ENCODE data around the gene NSUN6. TPM values are rescaled to one million over a fixed set of nuclear protein-coding genes. Genes with fewer than 3 reads are reported as not detected.

Gene NSUN6
- total RNA-seq, 5 donors from 2014 or later (not counting 1 experiment from before 2014, with no cell fraction given): 24.6 to 34.5 (median 32.4) TPM

DNA sequence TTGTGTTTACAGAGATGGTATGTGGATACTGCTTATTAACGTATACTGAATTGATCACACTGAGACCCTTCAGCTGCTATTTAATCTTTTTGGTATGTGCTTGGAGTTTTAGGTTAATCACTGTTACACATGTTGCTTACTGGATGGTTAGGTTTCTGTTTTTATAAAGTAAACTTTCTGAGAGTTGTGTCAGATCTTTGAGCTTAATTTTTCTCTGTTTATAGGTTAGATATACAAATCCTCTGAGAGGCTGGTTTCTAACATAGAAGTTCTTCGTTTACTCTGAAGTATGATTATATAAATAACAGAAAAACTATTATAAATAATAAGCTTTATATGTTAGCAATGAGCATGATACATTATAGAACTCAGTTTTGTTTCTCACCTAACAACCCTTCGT is 123.1 kb downstream of the NSUN6 start:
- no peaks in the 10 kb centered on the region for H3K36me3 ChIP-seq (ENCODE audit: control insufficient read depth in 2 of 2, extremely low read depth in 1 of 2, insufficient read depth in 1 of 2, low read length in 1 of 2)
- H3K36me3 Mint-ChIP-seq: peaks cover 28% of the 10 kb centered on the region
- H3K4me3 ChIP-seq (ENCODE audit: control insufficient read depth in 1 of 2, extremely low read depth in 1 of 2, low read length in 1 of 2): no peak overlapping the region
- no peaks in the 10 kb centered on the region for H3K4me1 Mint-ChIP-seq
- ChIA-PET CTCF (no interaction called here), POLR2A (no interaction called here)
- H3K27me3 Mint-ChIP-seq: no peaks in the 10 kb centered on the region
- no peak overlapping the region for H3K27ac ChIP-seq (ENCODE audit: low read length)
- DNase-seq: no peak
- no peak overlapping the region for H3K4me3 Mint-ChIP-seq
- WGBS (ENCODE audit: insufficient coverage): no CpG with 5 or more reads among the region's 3 CpGs
- H3K9me3 ChIP-seq: no peaks in the 10 kb centered on the region
- no peak for ATAC-seq (replicated peaks in 1 of 4)
- H3K27me3 ChIP-seq (replicated peaks in 1 of 2; ENCODE audit: control insufficient read depth in 2 of 2, extremely low read depth in 1 of 2, insufficient read depth in 2 of 2, low read length in 1 of 2): no peaks in the 10 kb centered on the region
- no peaks in the 10 kb centered on the region for H3K4me1 ChIP-seq (ENCODE audit: control insufficient read depth in 1 of 2, extremely low read depth in 1 of 2, insufficient read depth in 2 of 2, low read length in 2 of 2)
- H3K27ac Mint-ChIP-seq: no peak overlapping the region
- H3K9me3 Mint-ChIP-seq: peaks cover 3 to 12% (median 6%) of the 10 kb centered on the region in 3 donors

DNA sequence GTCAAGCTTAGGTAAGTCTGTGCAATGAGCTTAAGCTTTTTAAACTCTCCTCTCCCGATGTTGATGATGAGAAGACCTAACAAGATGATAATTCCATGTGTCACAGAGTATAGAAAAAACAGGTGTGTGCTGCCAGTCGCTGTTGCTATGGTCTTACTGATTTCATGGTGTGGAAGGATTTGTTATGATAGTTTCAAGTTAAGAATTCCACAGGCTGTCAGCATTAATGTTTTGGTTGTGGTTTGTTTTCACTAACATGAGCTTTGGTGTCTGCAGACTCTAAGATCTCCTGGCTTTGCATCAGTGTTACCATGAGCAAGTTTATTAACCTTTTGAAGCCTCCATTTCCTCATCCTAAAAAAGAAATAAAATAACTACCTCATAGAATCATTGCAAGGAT is 123.7 kb downstream of the NSUN6 start:
- no peak for ATAC-seq (replicated peaks in 1 of 4)
- DNase-seq: no peak
- Histone ChIP-seq H3K9me3 (no peaks in the 10 kb centered on the region), H3K36me3 (ENCODE audit: control insufficient read depth in 2 of 2, extremely low read depth in 1 of 2, insufficient read depth in 1 of 2, low read length in 1 of 2) (no peaks in the 10 kb centered on the region), H3K27ac (ENCODE audit: low read length) (no peak overlapping the region), H3K27me3 (replicated peaks in 1 of 2; ENCODE audit: control insufficient read depth in 2 of 2, extremely low read depth in 1 of 2, insufficient read depth in 2 of 2, low read length in 1 of 2) (no peaks in the 10 kb centered on the region), H3K4me3 (ENCODE audit: control insufficient read depth in 1 of 2, extremely low read depth in 1 of 2, low read length in 1 of 2) (no peak overlapping the region), H3K4me1 (ENCODE audit: control insufficient read depth in 1 of 2, extremely low read depth in 1 of 2, insufficient read depth in 2 of 2, low read length in 2 of 2) (no peaks in the 10 kb centered on the region)
- H3K27me3 Mint-ChIP-seq: no peaks in the 10 kb centered on the region
- 94% methylated on average over 2 of the region's 2 CpGs for WGBS (ENCODE audit: insufficient coverage)
- no peak overlapping the region for H3K27ac Mint-ChIP-seq
- no peak overlapping the region for H3K4me3 Mint-ChIP-seq
- H3K4me1 Mint-ChIP-seq: no peaks in the 10 kb centered on the region
- peaks cover 25% of the 10 kb centered on the region for H3K36me3 Mint-ChIP-seq
- ChIA-PET POLR2A (no interaction called here), CTCF (no interaction called here)
- peaks cover 3 to 12% (median 6%) of the 10 kb centered on the region in 3 donors for H3K9me3 Mint-ChIP-seq

DNA sequence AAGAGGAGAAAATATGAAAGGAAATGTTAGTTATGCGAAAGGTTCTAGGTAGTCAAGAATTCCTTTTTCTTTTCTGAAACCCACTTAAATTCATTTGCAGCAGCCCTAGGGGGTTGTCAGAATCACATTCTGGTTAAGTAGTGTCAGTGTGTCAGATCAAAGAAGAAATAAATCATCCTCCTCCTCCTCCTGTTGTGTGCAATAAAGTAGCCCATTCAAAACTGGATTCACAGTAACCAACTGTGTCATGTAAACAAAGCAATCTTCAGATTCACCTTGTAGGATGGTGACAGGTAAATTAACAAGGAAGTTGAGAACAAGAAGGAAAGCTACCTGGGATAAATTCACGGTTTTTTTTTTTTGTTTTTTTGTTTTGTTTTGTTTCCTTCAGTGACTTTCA is 127.5 kb downstream of the NSUN6 start:
- H3K27ac ChIP-seq (ENCODE audit: low read length): no peak overlapping the region
- H3K36me3 ChIP-seq (ENCODE audit: control insufficient read depth in 2 of 2, extremely low read depth in 1 of 2, insufficient read depth in 1 of 2, low read length in 1 of 2): no peaks in the 10 kb centered on the region
- no peak overlapping the region for H3K4me3 Mint-ChIP-seq
- H3K27ac Mint-ChIP-seq: no peak overlapping the region
- H3K4me1 Mint-ChIP-seq: no peaks in the 10 kb centered on the region
- CTCF ChIA-PET: no interaction called here
- no peaks in the 10 kb centered on the region for H3K4me1 ChIP-seq (ENCODE audit: control insufficient read depth in 1 of 2, extremely low read depth in 1 of 2, insufficient read depth in 2 of 2, low read length in 2 of 2)
- ATAC-seq (replicated peaks in 1 of 4) (no peak), DNase-seq (no peak)
- POLR2A ChIA-PET: interaction anchor here in 1 of 2 donors (0.6 kb wide), 1 partner anchor 25 kb away, joined by 3 read pairs; no protein-coding TSS in a partner anchor
- H3K36me3 Mint-ChIP-seq: peaks cover 6% of the 10 kb centered on the region
- no peaks in the 10 kb centered on the region for H3K9me3 ChIP-seq
- 86% methylated on average over 1 of the region's 2 CpGs for WGBS (ENCODE audit: insufficient coverage)
- no peaks in the 10 kb centered on the region for H3K27me3 ChIP-seq (replicated peaks in 1 of 2; ENCODE audit: control insufficient read depth in 2 of 2, extremely low read depth in 1 of 2, insufficient read depth in 2 of 2, low read length in 1 of 2)
- no peak overlapping the region for H3K4me3 ChIP-seq (ENCODE audit: control insufficient read depth in 1 of 2, extremely low read depth in 1 of 2, low read length in 1 of 2)
- H3K27me3 Mint-ChIP-seq: no peaks in the 10 kb centered on the region
- H3K9me3 Mint-ChIP-seq: peaks cover 0 to 12% (median 7%) of the 10 kb centered on the region in 3 donors

DNA sequence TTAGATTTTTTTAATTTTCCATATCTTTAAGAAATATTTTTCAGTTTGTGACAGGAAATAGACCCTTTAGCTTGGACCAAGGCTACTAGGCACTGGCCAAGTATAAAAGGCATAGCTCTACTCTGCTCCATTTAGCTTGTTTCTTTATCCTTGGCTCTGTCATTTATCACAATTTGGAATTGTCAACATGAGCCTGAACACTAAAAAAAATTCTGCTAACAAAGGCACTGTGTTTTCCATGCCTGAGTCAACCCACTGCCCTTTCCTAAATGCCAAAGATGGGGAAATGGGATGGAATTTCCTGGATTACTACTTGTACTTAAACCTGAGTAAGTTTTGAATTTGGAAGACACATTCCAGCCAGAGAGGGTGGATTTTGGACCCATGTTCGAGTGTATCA is 128.4 kb downstream of the NSUN6 start:
- H3K27me3 Mint-ChIP-seq: no peaks in the 10 kb centered on the region
- no peak overlapping the region for H3K4me3 Mint-ChIP-seq
- CTCF ChIA-PET: no interaction called here
- Histone ChIP-seq H3K4me3 (ENCODE audit: control insufficient read depth in 1 of 2, extremely low read depth in 1 of 2, low read length in 1 of 2) (no peak overlapping the region), H3K9me3 (no peaks in the 10 kb centered on the region), H3K36me3 (ENCODE audit: control insufficient read depth in 2 of 2, extremely low read depth in 1 of 2, insufficient read depth in 1 of 2, low read length in 1 of 2) (no peaks in the 10 kb centered on the region), H3K27ac (ENCODE audit: low read length) (no peak overlapping the region), H3K27me3 (replicated peaks in 1 of 2; ENCODE audit: control insufficient read depth in 2 of 2, extremely low read depth in 1 of 2, insufficient read depth in 2 of 2, low read length in 1 of 2) (no peaks in the 10 kb centered on the region), H3K4me1 (ENCODE audit: control insufficient read depth in 1 of 2, extremely low read depth in 1 of 2, insufficient read depth in 2 of 2, low read length in 2 of 2) (no peaks in the 10 kb centered on the region)
- H3K36me3 Mint-ChIP-seq: peaks cover 6% of the 10 kb centered on the region
- ATAC-seq (replicated peaks in 1 of 4) (no peak), DNase-seq (no peak)
- POLR2A ChIA-PET: no interaction called here
- peaks cover 0 to 12% (median 7%) of the 10 kb centered on the region in 3 donors for H3K9me3 Mint-ChIP-seq
- no peak overlapping the region for H3K27ac Mint-ChIP-seq
- WGBS (ENCODE audit: insufficient coverage): no CpG with 5 or more reads among the region's 1 CpG
- no peaks in the 10 kb centered on the region for H3K4me1 Mint-ChIP-seq

DNA sequence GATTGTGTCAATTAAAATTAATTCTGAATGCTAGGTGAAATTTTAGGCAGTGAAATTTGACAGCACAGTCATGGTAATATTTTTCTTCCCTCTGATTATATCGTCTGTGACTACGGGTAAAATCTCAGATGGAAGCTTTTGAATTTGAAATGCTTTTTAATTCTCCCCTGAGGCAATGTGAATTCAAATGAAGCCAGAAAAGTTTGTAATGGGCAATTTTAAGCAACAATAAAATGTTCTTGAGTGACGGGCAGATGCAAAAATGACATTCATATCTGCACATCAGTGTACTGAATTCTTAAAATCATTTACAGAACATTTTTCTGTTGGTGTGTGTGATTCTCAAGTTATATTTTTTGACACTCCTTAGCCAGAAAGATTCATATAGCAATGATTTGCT is 134.5 kb downstream of the NSUN6 start:
- Mint-ChIP-seq H3K9me3 (peaks cover 16 to 27% (median 20%) of the 10 kb centered on the region in 3 donors), H3K4me3 (no peak overlapping the region), H3K36me3 (peaks cover 15% of the 10 kb centered on the region), H3K4me1 (no peaks in the 10 kb centered on the region), H3K27ac (no peak overlapping the region), H3K27me3 (peaks cover 0 to 2% of the 10 kb centered on the region in 2 donors)
- ATAC-seq (replicated peaks in 1 of 4) (no peak), DNase-seq (no peak)
- Histone ChIP-seq H3K9me3 (no peaks in the 10 kb centered on the region), H3K27ac (ENCODE audit: low read length) (no peak overlapping the region), H3K4me1 (ENCODE audit: control insufficient read depth in 1 of 2, extremely low read depth in 1 of 2, insufficient read depth in 2 of 2, low read length in 2 of 2) (no peaks in the 10 kb centered on the region), H3K27me3 (replicated peaks in 1 of 2; ENCODE audit: control insufficient read depth in 2 of 2, extremely low read depth in 1 of 2, insufficient read depth in 2 of 2, low read length in 1 of 2) (no peaks in the 10 kb centered on the region), H3K36me3 (ENCODE audit: control insufficient read depth in 2 of 2, extremely low read depth in 1 of 2, insufficient read depth in 1 of 2, low read length in 1 of 2) (no peaks in the 10 kb centered on the region), H3K4me3 (ENCODE audit: control insufficient read depth in 1 of 2, extremely low read depth in 1 of 2, low read length in 1 of 2) (no peak overlapping the region)
- CTCF ChIA-PET: no interaction called here
- WGBS (ENCODE audit: insufficient coverage): no CpG with 5 or more reads among the region's 3 CpGs
- POLR2A ChIA-PET: no interaction called here

DNA sequence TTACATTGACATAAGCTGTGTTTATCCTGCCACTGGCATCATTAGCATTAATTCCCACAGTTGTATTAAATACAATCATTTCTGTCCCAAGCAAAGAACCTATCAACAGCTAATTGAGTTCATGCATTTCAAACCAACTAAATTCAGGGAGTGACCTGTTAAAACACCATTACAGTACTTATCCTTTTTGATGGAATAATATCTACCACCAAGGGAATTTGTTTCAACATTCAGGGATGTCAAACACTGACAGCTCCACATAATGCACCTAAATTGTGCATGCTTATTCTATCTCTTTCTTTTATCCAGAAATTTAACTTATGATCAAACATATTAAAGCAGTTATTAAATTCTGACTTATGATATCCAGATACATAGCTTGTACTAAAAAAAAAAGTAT is 136.8 kb downstream of the NSUN6 start:
- H3K36me3 ChIP-seq (ENCODE audit: control insufficient read depth in 2 of 2, extremely low read depth in 1 of 2, insufficient read depth in 1 of 2, low read length in 1 of 2): no peaks in the 10 kb centered on the region
- H3K36me3 Mint-ChIP-seq: peaks cover 15% of the 10 kb centered on the region
- DNase-seq: no peak
- H3K27ac ChIP-seq (ENCODE audit: low read length): no peak overlapping the region
- no peak for ATAC-seq (replicated peaks in 1 of 4)
- H3K27me3 Mint-ChIP-seq: peaks cover 0 to 2% of the 10 kb centered on the region in 2 donors
- H3K27me3 ChIP-seq (replicated peaks in 1 of 2; ENCODE audit: control insufficient read depth in 2 of 2, extremely low read depth in 1 of 2, insufficient read depth in 2 of 2, low read length in 1 of 2): no peaks in the 10 kb centered on the region
- no peaks in the 10 kb centered on the region for H3K4me1 ChIP-seq (ENCODE audit: control insufficient read depth in 1 of 2, extremely low read depth in 1 of 2, insufficient read depth in 2 of 2, low read length in 2 of 2)
- ChIA-PET CTCF (no interaction called here), POLR2A (no interaction called here)
- H3K4me3 ChIP-seq (ENCODE audit: control insufficient read depth in 1 of 2, extremely low read depth in 1 of 2, low read length in 1 of 2): no peak overlapping the region
- peaks cover 12 to 19% (median 16%) of the 10 kb centered on the region in 3 donors for H3K9me3 Mint-ChIP-seq
- no peaks in the 10 kb centered on the region for H3K9me3 ChIP-seq
- no peak overlapping the region for H3K27ac Mint-ChIP-seq
- H3K4me1 Mint-ChIP-seq: no peaks in the 10 kb centered on the region
- no peak overlapping the region for H3K4me3 Mint-ChIP-seq

DNA sequence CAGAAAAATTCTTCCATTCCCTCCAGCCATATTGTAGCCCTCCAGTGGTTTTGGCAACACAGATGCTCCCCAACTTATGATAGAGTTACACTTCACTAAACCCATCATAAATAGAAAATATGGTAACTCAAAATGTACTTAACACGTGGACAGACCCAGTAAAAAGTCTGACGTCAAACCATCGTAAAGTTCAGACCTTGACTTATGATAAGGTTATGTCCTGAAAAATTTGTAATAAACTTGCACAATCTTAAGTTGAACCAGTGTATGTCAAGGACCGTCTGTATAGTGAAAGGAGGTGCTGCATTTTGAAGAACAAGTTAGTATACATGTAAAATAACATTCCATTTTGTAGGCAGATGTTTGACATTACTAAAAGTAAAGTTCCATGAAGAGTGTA is 142.8 kb downstream of the NSUN6 start:
- H3K36me3 Mint-ChIP-seq: peaks cover 11% of the 10 kb centered on the region
- H3K27me3 Mint-ChIP-seq: peaks cover 4 to 9% of the 10 kb centered on the region in 2 donors
- Histone ChIP-seq H3K9me3 (no peaks in the 10 kb centered on the region), H3K27me3 (replicated peaks in 1 of 2; ENCODE audit: control insufficient read depth in 2 of 2, extremely low read depth in 1 of 2, insufficient read depth in 2 of 2, low read length in 1 of 2) (no peaks in the 10 kb centered on the region), H3K4me3 (ENCODE audit: control insufficient read depth in 1 of 2, extremely low read depth in 1 of 2, low read length in 1 of 2) (no peak overlapping the region), H3K27ac (ENCODE audit: low read length) (no peak overlapping the region), H3K36me3 (ENCODE audit: control insufficient read depth in 2 of 2, extremely low read depth in 1 of 2, insufficient read depth in 1 of 2, low read length in 1 of 2) (no peaks in the 10 kb centered on the region), H3K4me1 (ENCODE audit: control insufficient read depth in 1 of 2, extremely low read depth in 1 of 2, insufficient read depth in 2 of 2, low read length in 2 of 2) (no peaks in the 10 kb centered on the region)
- no CpG with 5 or more reads among the region's 4 CpGs for WGBS (ENCODE audit: insufficient coverage)
- POLR2A ChIA-PET: no interaction called here
- no peaks in the 10 kb centered on the region for H3K4me1 Mint-ChIP-seq
- no peak for ATAC-seq (replicated peaks in 1 of 4)
- H3K27ac Mint-ChIP-seq: no peak overlapping the region
- DNase-seq: no peak
- no peak overlapping the region for H3K4me3 Mint-ChIP-seq
- H3K9me3 Mint-ChIP-seq: peaks cover 10 to 18% (median 12%) of the 10 kb centered on the region in 3 donors
- CTCF ChIA-PET: no interaction called here
